ENCODE measurements around the gene ROR2.

GRCh38 chr9:91781906-91782305 lies 168.1 kb downstream of the ROR2 start:
- no peak for TF ChIP-seq CTCF (IDR thresholded peaks at IDR 0.05)
- TF ChIP-seq SIN3A (IDR thresholded peaks at IDR 0.05; ENCODE audit: borderline replicate concordance, insufficient read depth, low read depth, low read length), result no peak
- no peak for TF ChIP-seq TCF7L2 (IDR thresholded peaks at IDR 0.05; ENCODE audit: low read depth, low read length)

Measured in Panc1 (cell line).